GM23338 (cell line): ENCODE measurements around the gene POFUT2. TPM values are rescaled to one million over a fixed set of nuclear protein-coding genes. Genes with fewer than 3 reads are reported as not detected.

Experiments
- ATAC-seq: fragments of 200-7000 bp; cut with Tn5 transposase; 3 replicates; pipeline ENCODE4 v1.9.1; 2020
- DNase-seq: peaks from one replicate; pipeline ENCODE4 v3.0.0-alpha.2; 2015; ENCODE audit warnings: low spot score
- H2AFZ ChIP-seq: fragments of 200-600 bp; sonication (generic); 2 replicates; pipeline ENCODE4 v1.8.0; 2016; ENCODE audit warnings: antibody characterized with exemption, mild to moderate bottlenecking, moderate library complexity
- H3F3A ChIP-seq: fragments of 200-600 bp; sonication (generic); replicated peaks from 2 replicates; pipeline ENCODE4 v1.8.0; 2017; ENCODE audit warnings: antibody characterized with exemption, mixed run types, low read depth
- H3K27ac ChIP-seq: fragments of 200-600 bp; sonication (generic); 2 replicates; pipeline ENCODE4 v1.6.1; 2016; ENCODE audit warnings: low read depth
- H3K27me3 ChIP-seq: fragments of 200-600 bp; sonication (generic); 2 replicates; pipeline ENCODE4 v1.8.0; 2016; ENCODE audit warnings: mild to moderate bottlenecking, mixed run types, moderate library complexity; ENCODE audit not compliant: insufficient read depth
- H3K36me3 ChIP-seq: fragments of 200-600 bp; sonication (generic); 2 replicates; pipeline ENCODE4 v1.8.0; 2016; ENCODE audit warnings: mild to moderate bottlenecking; ENCODE audit not compliant: insufficient read depth
- H3K4me1 ChIP-seq: fragments of 200-600 bp; sonication (generic); 2 replicates; pipeline ENCODE4 v1.8.0; 2016; ENCODE audit warnings: mild to moderate bottlenecking, moderate library complexity; ENCODE audit not compliant: insufficient read depth
- H3K4me2 ChIP-seq: fragments of 200-600 bp; sonication (generic); 2 replicates; pipeline ENCODE4 v1.7.1; 2017; ENCODE audit warnings: mixed run types
- H3K4me3 ChIP-seq: fragments of 200-600 bp; sonication (generic); 2 replicates; pipeline ENCODE4 v1.6.1; 2016; ENCODE audit warnings: mixed run types
- H3K79me2 ChIP-seq: fragments of 200-600 bp; sonication (generic); replicated peaks from 2 replicates; pipeline ENCODE4 v1.8.0; 2017; ENCODE audit warnings: mild to moderate bottlenecking; ENCODE audit not compliant: insufficient read depth
- H3K9me2 ChIP-seq: fragments of 200-600 bp; sonication (generic); 2 replicates; pipeline ENCODE4 v1.8.0; 2017; ENCODE audit not compliant: insufficient read depth
- H4K20me1 ChIP-seq: fragments of 200-600 bp; sonication (generic); replicated peaks from 2 replicates; pipeline ENCODE4 v1.8.0; 2017; ENCODE audit warnings: mild to moderate bottlenecking; ENCODE audit not compliant: insufficient read depth
- H3K27ac Mint-ChIP-seq: 2 replicates; pipeline ENCODE4 v1.8.0; 2020; ENCODE audit warnings: inconsistent platforms, mild to moderate bottlenecking, moderate library complexity, mixed read lengths
- H3K27me3 Mint-ChIP-seq: 3 replicates; pipeline ENCODE4 v1.8.0; 2022; ENCODE audit warnings: low read depth, mild to moderate bottlenecking, moderate library complexity, mixed read lengths, inconsistent platforms; ENCODE audit not compliant: insufficient read depth, poor library complexity
- H3K36me3 Mint-ChIP-seq: 3 replicates; pipeline ENCODE4 v1.8.0; 2021; ENCODE audit warnings: low read depth, mild to moderate bottlenecking, inconsistent platforms, moderate library complexity, mixed read lengths
- H3K4me1 Mint-ChIP-seq: 3 replicates; pipeline ENCODE4 v1.8.0; 2020; ENCODE audit warnings: mild to moderate bottlenecking, inconsistent platforms, mixed read lengths
- H3K4me3 Mint-ChIP-seq: 3 replicates; pipeline ENCODE4 v1.8.0; 2021; ENCODE audit warnings: moderate library complexity, mild to moderate bottlenecking, inconsistent platforms, mixed read lengths
- H3K9me3 Mint-ChIP-seq: 3 replicates; pipeline ENCODE4 v1.8.0; 2020; ENCODE audit warnings: moderate library complexity, mild to moderate bottlenecking, inconsistent platforms, mixed read lengths
- EZH2 ChIP-seq: fragments of 200-600 bp; sonication (generic); IDR thresholded peaks from one replicate; pipeline ENCODE4 v1.8.0; 2017; ENCODE audit warnings: antibody characterized with exemption, mild to moderate bottlenecking, low read depth; ENCODE audit not compliant: unreplicated experiment
- JUNB ChIP-seq: IDR thresholded peaks from one replicate; pipeline ENCODE4 v1.6.1; 2016; ENCODE audit warnings: antibody characterized with exemption; ENCODE audit not compliant: unreplicated experiment
- NANOG ChIP-seq: IDR thresholded peaks from 2 replicates; pipeline ENCODE4 v1.6.1; 2016; ENCODE audit warnings: antibody characterized with exemption, borderline replicate concordance
- REST ChIP-seq: IDR thresholded peaks from one replicate; pipeline ENCODE4 v1.6.1; 2018; ENCODE audit warnings: antibody characterized with exemption; ENCODE audit not compliant: unreplicated experiment
- STAT1 ChIP-seq: IDR thresholded peaks from one replicate; pipeline ENCODE4 v1.6.1; 2016; ENCODE audit warnings: antibody characterized with exemption; ENCODE audit not compliant: unreplicated experiment
- ZNF114 ChIP-seq: fragments of 250-450 bp; sonication (Bioruptor Pico); IDR thresholded peaks from 2 replicates; pipeline ENCODE4 v1.5.0; 2020; ENCODE audit warnings: mild to moderate bottlenecking, moderate library complexity
- ZNF331 ChIP-seq: fragments of 250-450 bp; sonication (Bioruptor Pico); IDR thresholded peaks from 2 replicates; pipeline ENCODE4 v1.5.0; 2020; ENCODE audit warnings: low read depth, mild to moderate bottlenecking, moderate library complexity
- ZNF462 ChIP-seq: fragments of 250-450 bp; sonication (Bioruptor Pico); IDR thresholded peaks from 2 replicates; pipeline ENCODE4 v1.5.0; 2020; ENCODE audit warnings: mild to moderate bottlenecking, moderate library complexity
- polyA plus RNA-seq: library from polyadenylated mRNA; unstranded; fragments of >200 nt; fragmentation: Nextera tagmentation; extraction: Ambion mirVana; gene quantifications from 2 replicates; pipeline ENCODE4 v1.2.1, GENCODE V29; 2016
- total RNA-seq: library from RNA; depleted of rRNA; stranded (reverse); fragments of >200 nt; shearing (Covaris generic); gene quantifications from 2 replicates; pipeline ENCODE4 v1.2.3, GENCODE V29; 2014

POFUT2 gene
- total and polyA plus RNA-seq, 2 experiments from 2014 or later = 12.1 to 34.5 TPM

DNA sequence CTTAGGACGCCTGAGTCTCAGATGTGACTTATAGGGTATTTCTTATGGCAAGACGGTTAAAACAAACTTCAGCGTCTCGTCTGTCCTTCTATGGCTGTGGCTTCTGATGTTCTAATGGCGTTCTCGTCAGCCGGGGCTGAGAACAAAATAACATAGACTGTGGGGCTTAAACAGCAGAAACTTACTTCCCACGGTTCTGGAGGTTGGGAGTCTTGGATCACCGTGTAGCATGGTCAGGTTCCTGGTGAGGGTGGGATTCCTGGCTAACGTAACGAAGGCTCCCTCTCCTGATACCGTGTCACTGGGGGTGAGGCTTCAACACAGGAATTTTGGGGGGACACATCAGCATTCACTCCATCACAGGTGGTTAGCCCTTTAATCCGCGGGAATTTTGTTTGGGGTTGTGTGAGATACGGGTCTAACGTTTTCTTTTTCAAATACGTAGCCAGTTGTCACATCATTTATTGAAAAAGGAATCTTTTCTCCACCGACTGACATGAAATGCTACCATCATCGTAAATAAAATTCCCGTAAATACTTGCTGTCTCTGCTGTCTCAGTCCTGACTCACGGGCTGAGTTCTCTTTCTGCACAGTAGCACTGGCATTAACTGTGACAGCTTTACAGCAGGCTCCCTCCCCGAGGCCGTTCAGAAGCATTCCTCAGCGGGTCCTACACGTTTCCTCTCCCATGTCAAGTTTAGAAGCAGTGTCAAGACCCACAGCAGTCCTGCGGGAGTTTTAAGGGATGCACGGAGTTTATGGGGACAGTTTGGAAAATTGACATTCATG lies 8.1 kb upstream of the POFUT2 start (continued):
- TF ChIP-seq ZNF462 (CRISPR knock-in tag) (no peak), ZNF331 (no peak), ZNF114 (no peak), NANOG (no peak)

DNA sequence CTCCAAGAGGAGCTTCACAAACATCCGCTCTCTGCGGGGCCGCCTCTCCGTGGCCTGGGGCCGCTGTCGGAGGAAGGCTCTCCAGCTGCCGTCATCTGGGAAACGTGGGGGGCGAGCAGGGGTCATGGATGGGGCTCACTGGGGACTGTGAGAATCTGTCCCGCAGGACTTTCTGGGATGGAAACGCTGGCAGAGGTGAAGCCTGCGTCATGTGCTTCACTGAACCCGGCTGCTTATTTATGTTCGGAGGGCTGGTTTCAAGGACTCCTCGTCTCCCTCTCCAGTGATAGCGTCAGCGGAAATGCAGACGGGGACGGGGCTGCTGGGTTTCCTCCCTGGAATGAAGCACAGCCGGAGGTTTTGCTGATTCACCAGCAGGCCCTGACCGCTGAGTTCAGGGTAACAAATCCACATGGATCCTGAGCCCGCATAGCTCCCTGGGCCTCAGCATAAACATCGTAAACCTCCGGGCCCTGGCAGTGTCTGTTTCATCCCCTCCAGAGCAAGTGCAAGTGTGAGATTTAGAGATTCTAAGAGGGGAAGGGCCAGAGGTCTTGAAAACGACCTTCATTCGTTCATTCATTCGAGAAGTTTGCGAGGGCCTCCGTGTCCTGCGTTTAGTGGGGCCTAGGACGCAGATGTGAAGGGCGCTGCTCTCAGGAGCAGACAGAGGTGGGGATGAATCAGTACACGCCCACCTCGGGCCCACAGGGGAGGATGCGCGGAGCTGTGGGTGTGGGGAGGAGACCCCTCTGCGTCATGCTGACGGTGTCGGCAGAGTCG lies 7.0 kb upstream of the POFUT2 start:
- DNase-seq = peak; percentile 61
- no peaks in the 10 kb centered on the region for H3K36me3 ChIP-seq
- H3K27ac Mint-ChIP-seq = peak overlapping the region; percentile 86
- H3K4me2 ChIP-seq = no peak overlapping the region
- H3K79me2 ChIP-seq = peaks cover 23% of the 10 kb centered on the region
- H3K4me3 Mint-ChIP-seq = no peak overlapping the region; the same call in 2 of the 3 replicates
- H2AFZ ChIP-seq = no peak overlapping the region
- no peaks in the 10 kb centered on the region for H3K4me1 ChIP-seq
- peaks cover 10% of the 10 kb centered on the region; the same call in 2 of the 3 replicates for H3K36me3 Mint-ChIP-seq
- peaks cover 8% of the 10 kb centered on the region for H3K27me3 Mint-ChIP-seq
- peaks cover 4% of the 10 kb centered on the region for H3F3A ChIP-seq
- H3K4me3 ChIP-seq = no peak overlapping the region
- ATAC-seq = peak; percentile 15
- no peaks in the 10 kb centered on the region; the same call in 1 of the 2 replicates for H4K20me1 ChIP-seq
- H3K9me3 Mint-ChIP-seq = no peaks in the 10 kb centered on the region; the same call in 2 of the 3 replicates
- H3K27ac ChIP-seq = peak overlapping the region; percentile 59; the same call in 1 of the 2 replicates
- H3K27me3 ChIP-seq = no peaks in the 10 kb centered on the region
- peaks cover 33% of the 10 kb centered on the region for H3K4me1 Mint-ChIP-seq
- H3K9me2 ChIP-seq = no peaks in the 10 kb centered on the region
- no peak for TF ChIP-seq NANOG
- no peak for TF ChIP-seq ZNF331
- no peak for TF ChIP-seq STAT1
- no peak for TF ChIP-seq JUNB
- TF ChIP-seq REST = no peak
- TF ChIP-seq EZH2 = no peak
